NCI-H128 (cell line): ENCODE results near the gene PRKN.

Experiments used
- DNase-seq: peaks from one replicate; lab custom pipeline; 2025; ENCODE audit not compliant: unreplicated experiment; lab: John Stamatoyannopoulos, UW

The PRKN gene

DNA sequence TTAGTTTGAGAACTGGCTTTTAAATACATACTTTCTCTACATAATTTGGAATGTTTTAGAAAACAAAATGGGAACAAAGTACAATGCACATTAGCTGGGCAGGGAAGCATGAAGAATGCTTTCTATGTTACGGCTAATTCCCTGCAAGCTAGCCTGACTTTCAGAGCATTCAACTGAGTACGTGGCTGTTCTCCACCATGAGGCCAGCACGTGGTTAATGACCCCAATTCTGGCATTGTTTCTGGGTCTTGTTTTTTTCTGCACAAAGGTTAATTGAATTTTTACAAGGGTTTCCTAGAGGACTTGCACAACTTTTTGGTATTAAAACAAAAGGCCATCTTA, 1245.1 kb downstream of the PRKN start:
- DNase-seq, result no peak

DNA sequence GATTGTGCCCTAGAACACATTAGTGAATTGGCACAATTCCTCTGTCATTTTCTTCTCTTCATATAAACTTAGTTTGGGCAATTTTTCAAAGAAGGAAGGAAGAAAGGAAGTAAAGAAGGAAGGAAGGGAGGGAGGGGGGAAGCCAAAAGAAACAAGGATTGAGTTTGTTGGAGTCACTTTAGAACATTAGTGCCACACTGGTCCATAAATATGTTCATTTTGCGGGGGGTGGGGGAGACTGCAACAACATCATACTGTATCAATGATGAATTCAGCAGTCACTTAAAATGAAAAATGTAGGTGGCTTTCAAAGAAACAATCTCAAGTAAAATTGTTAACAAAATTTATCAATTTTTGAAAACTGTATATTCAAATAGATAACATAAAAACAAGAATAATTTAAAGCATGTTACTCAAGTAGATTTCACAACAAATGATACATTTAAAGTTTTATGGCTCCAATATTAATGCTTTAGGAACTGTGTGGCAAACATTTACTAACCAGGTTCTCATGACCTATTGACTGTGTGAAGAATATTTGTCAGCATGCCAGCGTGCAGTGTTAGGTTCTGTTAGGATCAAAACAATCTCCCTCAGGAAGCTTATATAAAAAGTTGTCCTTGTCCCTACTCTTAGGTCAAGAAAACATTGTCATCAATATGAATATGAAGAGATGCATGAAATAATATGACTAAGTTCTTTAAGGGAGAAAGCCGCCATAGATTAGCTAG, 1245.6 kb downstream of the PRKN start:
- DNase-seq, result no peak

DNA sequence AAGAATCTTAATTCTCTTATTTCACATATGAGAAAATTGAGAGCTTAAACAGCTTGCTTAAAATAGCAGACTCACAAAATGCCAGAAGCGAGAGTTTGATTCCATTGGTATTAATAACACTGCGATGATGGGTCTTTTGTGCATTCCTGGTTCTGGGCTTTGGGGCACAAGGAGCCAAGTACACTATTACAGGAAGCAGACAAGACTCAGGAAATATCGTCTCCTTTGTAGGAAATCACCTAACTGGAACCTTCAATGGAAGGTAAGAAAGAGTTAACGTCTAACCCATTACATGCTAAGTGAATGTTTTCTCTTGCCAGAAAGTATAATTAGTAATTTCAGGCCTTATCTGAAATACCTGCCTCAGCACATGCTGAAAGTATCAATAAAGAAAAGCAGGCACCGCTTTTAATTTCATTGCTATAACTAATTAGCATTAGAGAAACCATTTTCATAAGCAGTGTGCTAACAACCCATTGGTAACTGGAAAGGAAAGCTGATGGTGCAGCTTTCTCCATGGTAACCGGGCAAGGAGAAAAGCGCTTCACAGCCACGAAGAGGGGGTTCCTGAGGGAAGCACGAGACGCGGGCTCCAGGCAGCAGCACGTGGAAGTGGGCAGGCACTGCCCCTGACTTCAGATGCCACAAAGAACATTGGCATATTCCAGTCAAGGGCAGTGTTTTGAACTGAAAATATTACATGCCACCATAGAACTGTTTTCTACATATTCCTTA, 1247.0 kb downstream of the PRKN start:
- no peak for DNase-seq

DNA sequence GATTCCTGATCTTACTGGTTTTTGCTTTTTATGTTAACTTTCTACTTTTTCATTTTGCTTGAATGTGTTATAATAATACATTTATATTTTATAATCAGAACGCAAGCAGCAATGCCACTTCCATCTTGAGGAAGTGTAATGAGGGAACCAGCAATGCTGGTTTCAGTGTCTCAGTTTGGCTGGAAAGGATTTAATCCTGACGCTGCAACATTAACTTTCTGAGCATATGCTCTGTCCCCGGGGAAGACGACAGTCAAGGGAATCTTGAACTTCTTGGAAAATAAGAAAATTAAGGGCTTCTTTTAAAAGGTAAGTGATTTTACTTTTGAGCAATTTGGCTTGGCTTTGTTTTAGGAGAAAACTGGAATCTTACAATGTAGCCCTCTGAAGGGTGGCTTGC, 1248.2 kb downstream of the PRKN start:
- DNase-seq, result no peak

DNA sequence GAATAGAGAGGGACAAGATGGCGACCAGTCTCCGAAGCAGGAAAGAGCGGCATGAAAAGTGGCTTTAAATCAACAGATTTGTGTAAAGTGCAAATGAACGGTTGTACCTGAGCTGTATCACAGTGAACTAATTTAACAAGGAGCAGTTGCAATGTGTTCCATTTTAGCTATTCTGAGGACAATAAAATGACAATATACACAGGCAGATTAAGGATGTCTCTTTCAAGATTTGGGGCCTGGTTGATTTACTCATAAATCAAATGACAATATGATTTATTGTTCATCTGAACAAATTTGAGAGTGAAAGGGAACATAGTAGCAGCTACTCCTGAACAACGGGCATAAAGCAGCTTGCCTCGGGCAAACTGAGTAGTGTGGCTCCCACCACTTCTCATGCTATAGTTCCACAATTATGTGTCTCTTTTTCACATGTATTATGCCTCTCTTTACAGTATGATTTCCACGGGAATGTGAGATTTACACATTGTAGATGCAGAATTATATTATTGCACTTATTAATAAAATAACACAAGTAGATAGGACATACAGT, 1249.6 kb downstream of the PRKN start:
- DNase-seq, result no peak

DNA sequence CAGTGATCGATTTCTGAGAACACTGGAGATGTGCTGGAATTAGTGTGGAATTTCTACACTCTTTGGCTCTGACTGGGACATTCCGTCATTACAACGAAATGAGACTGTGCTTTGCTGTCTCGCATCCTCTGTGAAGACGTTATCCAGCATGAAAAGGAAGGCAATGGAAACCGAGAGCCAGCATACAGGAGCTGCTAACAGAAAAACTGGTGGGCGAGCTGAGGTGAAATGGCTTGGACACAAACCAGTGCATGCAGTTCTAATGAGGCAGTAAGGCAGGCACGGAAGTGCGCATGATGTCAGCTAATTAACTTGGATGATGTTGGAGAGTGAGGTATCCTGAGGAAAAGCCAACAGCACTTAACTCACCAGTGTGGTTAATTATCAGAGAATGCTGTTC, 1250.9 kb downstream of the PRKN start:
- no peak for DNase-seq

DNA sequence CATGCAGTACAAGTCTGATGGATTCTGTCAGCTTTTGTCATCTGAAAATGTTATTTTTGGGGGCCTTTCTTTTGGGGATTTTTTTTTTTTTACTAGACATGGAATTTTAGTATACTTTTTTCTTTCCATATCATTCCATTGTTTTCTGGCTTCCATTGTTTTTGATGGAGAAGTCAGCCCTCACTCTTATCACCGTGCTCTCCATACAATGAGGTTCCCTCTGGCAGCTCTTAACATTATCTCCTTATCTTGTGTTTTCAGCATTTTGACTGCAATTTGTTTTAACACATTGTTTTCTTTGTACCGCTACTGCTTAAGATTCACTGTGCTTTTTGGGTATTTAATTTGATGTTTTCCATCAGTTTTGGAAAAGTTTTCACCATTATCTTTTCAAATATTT, 1262.2 kb downstream of the PRKN start:
- DNase-seq, result no peak

DNA sequence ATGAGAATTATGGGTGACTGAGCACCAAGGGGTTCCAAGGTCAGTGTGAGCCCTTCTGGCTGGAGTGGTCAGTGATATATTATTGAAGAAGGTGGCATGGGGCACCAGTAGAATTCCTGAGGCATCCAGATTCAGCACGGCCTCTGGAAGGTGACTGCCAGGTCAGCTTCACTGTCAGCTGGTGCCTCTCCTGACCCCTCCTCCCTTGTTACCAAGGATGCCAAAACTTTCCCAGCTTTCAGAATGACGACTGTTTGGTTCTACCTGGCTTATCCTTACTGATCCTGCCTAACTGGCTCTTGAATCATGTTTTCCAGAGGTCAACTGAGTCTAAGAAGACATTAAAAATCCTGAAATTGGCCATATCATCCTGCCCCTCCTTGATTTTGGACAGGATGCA, 1264.5 kb downstream of the PRKN start:
- no peak for DNase-seq

DNA sequence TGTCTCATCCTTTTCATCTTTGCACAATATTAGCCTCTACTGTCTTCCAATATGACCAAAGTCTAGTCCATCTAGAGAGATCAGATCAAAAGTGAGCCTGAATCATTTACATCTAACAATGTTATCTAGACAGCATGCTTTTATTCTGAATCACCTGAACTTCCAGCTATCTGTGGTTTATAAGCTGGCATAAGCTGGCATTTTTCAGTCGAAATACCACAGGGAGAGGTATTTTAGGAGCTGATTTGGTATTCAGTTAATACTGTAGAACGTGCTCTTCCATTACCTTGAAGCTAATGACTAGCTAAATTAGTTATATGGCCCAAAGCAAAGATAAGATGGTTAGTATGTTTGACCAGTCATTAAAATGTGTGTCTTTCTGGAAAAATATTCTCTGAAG, 1265.4 kb downstream of the PRKN start:
- DNase-seq, result no peak

DNA sequence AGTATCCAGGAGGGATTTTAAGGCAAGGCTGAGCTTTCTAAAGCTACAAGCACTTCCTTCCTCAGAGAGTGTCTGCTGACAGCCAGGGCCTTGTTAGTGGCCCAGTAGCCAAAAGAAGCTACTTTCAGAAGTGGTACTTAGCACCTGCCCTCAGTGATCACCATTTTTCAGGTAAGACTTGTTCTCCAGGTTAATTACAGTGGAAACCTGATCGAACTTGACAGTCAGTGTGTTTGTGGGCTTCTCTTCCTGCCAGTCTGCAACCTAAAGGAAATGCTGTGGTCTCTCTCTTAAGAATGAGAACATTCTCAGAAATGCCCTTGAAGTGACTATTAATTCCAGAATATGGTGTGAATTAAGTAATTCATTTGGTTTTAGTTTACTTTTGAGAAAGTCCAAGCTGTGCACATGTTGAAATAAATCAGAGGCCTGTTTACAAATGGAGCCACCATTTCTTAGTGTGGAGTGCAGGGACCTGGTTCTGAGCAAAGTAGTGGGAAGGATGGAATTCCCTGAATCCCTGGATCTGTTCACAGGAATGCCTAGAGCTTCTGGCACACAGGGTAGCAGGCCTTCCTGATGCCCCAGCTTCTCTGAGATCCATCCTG, 1268.5 kb downstream of the PRKN start:
- DNase-seq, result no peak

DNA sequence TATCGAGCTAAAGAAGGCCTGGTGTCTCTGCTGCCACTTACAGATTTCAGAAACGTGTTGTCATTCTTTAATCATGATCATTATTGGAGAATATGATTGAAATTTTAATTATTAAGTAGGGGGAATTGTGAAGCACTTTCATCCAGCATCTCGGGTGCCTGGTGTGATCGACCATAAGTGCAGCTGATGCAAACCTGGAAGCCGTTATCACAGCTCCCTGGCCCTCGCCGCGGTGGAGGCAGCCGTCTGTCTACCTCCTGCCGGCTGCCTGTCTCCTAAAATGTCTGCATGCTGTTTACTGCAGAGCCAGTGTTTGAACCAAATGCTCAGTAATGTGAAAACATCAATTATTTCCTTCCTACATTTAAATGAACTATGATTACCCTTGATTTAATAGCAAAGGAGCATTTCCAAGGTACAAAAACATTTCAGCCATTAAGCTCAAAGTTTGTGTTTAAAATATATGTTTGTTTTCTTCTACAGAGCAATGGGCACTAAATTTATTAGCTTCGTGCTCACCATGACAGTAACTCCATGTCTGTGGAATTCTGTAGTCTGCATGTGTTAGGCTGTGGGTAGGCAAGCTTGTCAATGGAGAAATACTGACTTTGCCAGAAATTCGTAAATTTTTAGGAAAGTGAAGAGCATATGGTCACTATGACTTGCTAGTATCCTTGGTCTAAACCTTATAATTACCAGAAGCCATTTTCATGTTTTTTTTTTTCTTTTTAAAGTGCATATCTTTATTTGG, 1269.2 kb downstream of the PRKN start:
- no peak for DNase-seq

DNA sequence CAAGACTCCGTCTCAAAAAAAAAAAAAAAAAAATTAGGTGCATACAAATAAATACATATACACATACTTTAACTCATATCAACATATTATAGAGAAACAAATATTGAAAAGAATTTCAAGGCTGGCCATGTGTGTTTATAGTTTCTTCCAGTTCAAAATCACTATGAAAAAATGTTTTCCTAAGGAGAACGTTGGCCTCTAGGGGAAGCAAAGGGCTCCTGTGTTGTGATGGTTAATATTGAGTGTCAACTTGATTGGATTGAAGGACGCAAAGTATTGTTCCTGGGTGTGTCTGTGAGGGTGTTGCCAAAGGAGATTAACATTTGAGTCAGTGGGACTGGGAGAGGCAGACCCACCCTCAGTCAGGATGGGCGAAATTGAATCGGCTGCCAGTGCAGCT, 1271.7 kb downstream of the PRKN start:
- DNase-seq, result no peak

DNA sequence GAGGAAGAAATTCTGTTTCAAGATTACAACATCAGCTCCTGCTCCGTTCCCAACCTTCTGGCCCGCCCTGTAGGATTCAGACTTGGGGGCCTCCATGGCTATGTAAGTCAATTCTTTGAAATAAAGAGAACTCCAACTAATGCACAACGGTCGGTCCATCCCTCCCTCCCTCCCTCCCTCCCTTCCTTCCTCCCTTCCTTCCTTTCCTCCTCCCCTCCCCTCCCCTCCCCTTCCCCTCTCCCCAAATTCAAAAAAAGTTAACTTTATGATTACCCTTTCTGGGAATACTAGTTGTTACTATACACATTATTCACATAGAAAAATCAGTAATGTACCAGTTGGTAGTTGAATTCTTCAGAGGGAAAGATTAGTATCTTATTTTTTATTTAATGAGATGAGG, 1274.0 kb downstream of the PRKN start:
- no peak for DNase-seq

DNA sequence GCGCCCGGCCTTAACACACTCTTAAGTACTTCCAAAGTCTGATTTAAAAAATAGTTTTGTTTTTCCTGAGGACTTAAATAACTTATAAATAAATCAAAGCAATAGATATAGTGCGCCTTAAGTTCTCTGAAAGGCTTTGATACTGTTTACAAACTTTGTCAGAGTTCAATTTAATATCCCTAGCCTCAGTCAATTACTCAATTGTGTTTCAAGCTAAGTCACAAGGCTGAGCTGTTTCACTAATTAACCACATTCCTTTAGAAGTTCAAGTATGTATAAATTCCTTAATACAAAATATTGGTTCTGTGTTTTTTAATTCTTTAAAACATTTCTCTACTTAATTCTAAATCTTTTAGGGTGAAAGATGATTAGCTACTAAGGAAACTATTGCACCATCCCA, 1275.3 kb downstream of the PRKN start:
- DNase-seq, result no peak

DNA sequence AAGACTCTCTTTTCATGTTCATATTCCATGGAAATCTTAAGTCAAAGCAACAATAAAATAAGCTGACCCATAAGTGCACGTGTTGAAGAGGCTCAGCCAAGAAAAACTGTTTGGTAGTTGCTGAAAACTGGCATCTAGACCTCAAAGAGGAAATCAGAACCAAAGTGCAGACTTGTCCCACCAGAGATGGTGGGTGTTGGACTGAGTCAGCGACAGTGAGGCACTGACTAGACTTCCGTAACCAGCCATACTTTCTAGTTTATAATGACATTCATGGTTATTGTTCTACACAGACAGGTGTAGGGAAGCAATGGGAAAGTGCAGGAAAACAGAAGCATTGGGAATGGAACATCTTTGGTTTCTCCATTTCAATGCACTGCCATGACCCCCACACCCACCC, 1278.0 kb downstream of the PRKN start:
- DNase-seq, result no peak

DNA sequence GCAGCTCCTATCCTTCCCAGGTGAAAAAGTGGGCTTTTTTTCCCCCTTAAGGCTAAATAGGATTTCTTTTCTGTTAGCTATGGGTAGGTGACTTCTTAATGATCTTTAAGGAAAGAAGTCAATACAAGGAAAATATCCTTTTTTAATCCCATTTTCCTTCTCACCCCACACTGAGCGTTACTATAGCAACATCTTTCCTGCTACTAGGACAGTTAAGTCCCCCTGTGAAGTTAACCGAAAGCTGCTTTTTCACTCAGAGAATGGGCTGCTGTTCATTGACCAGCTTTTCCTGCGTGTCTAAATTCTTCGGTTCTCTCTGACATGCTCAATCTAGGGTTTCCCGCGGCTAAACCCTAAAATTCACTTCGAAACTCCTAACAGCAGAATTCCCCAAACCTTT, 1280.6 kb downstream of the PRKN start:
- no peak for DNase-seq

DNA sequence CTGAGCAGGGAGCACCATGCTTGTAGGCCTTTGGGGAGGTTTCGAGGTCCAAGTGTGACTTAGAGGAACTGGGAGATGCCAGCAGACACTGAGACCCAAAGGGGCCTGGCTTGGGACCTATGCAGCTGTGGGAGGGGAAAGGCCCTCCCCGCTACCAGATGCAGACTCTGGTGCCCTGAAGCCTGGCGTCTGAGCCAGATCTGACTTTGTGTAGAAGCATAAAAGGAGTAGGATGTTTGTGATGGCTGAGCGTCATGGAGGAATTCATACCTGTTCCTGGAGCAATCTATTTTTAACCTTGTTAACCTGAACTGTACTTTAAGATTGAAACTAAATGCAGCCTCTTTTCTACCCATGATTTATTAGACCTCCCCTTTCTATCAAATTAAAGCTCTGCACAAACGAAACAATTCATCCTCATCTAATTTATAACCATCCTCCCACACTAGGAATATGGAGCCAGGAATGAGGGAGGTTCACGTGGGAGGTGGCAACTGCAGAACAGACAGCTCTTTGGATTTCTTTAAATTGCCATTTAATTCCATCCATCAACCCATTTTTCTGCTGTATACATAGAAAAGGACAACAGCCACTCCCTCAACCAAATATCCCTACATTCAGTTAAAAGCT, 1281.2 kb downstream of the PRKN start:
- no peak for DNase-seq

DNA sequence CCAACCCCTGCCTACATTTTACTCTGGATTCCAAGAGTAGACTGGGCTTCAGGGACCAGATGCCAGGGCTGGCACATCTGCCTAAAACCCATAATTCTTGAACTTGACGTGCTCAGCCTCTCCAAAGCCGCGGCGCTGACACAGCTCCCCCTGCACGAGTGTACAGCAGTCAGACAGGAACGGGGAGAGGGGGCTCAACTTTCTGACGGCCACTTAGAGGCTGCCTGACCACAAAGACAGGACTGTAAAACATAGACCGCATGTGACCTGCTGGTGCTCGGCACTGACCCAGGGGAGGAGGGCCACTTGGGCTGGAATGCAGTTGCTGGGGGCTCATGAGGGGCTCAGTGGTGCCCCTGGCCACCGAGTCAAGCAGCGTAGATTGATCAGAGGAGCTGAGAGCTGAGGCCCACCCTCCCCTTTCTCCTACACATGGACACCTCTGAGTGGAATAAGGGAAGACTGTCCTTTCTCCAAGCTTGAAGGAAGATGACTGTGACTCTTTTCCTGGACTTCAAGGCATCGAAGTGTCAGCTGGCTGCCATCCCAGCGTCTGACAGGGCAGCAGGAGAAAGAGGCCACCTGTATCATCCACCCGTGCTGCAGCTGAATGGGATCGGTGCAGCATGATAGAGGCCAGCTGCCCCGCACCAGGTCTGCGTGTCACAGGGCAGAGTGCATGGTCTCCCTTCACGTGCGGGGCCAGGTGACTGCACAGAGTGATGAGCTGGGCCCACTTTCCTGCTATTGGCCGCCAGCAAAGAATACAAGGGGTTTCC, 1282.4 kb downstream of the PRKN start:
- no peak for DNase-seq

DNA sequence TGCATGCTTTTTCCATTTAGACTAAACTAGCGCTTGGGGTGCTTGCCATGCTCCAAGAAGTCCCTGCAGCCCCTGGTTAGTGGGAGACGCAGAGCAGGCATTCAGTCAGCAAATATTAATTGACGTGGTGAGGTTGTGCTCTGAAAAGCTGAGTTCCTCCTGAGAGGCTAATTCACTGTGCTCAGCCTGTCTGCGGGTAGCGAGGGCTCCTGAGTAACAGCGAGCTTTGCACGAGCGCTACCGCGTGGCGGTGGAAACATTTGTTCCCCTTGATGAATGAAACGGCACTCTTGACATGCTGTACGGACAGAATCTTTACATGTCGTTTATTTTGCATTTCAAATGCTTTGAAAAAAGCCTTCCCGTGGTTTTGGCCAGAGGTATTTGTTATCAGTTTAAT, 1283.1 kb downstream of the PRKN start:
- no peak for DNase-seq

DNA sequence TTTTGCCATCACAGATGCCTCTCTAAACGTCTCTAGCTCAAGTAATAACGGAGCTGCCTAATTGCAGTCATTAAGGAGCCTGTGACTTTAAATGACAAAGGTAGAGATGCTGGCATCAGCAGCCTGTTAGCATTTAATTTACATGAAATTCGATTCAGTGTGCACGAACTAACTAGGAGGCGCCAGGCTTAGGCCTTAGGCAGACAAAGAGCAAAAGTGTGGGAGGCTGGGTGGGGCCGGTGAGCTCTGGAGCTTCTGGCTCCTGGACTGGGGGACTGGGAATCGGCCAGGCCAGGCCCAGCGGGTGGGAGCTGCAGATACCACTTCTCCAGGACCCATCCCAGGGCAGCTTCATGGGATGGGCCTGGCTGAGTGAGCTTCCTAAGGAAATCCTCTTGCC, 1283.7 kb downstream of the PRKN start:
- DNase-seq, result no peak
